Adrenal gland (tissue), 5 donors: ENCODE data around the gene P3H3.

Experiments used
- CTCF ChIP-seq, 6 experiments: fragments of 450-650 bp in 4 of 6; fragments of 200-600 bp in 2 of 6; sonication (generic) in 1 of 6; IDR thresholded peaks; 1 replicate in 5 of 6; 2 replicates in 1 of 6; pipeline versions ENCODE4 v1.5.1 to v1.8.0; 2016 to 2021; ENCODE audit warnings: antibody characterized with exemption in 6 of 6, mild to moderate bottlenecking in 2 of 6, moderate library complexity in 1 of 6
- POLR2A ChIP-seq, 2 donors: fragments of 450-650 bp; IDR thresholded peaks; one replicate each; pipeline ENCODE4 v1.6.1; 2017; ENCODE audit warnings: antibody characterized with exemption in 2 of 2, mild to moderate bottlenecking in 2 of 2, moderate library complexity in 1 of 2
- donor health status: DM: no; HTN: no; CAD: no.

GRCh38 chr12:6851921-6852650 lies 23.9 kb downstream of the P3H3 start, which contains the start of gene USP5:
- TF ChIP-seq CTCF (IDR thresholded peaks at IDR 0.05) (no peak), POLR2A (IDR thresholded peaks at IDR 0.05) (peak; percentile 46 to 80)
